GM18951 (cell line): ENCODE measurements around the gene SPATA2.

ENCODE experiments used
- POLR2A ChIP-seq: IDR thresholded peaks from 4 replicates; pipeline ENCODE4 v1.6.1; 2011; ENCODE audit warnings: mild to moderate bottlenecking; ENCODE audit not compliant: insufficient read length, insufficient read depth; ENCODE audit errors: extremely low read depth
- in situ Hi-C: fragments of 300-500 bp; cut with MboI; formaldehyde crosslinking; loops from one replicate; pipeline ENCODE4 v1.12.0; 2022; ENCODE audit warnings: low sequenced_read_pairs, mixed read lengths, inconsistent platforms; ENCODE audit not compliant: unreplicated experiment

Gene SPATA2

GRCh38 chr20:49889001-49889934 is 26.1 kb downstream of the SPATA2 start:
- in situ Hi-C loops: no loop called here
- no peak for TF ChIP-seq POLR2A

DNA sequence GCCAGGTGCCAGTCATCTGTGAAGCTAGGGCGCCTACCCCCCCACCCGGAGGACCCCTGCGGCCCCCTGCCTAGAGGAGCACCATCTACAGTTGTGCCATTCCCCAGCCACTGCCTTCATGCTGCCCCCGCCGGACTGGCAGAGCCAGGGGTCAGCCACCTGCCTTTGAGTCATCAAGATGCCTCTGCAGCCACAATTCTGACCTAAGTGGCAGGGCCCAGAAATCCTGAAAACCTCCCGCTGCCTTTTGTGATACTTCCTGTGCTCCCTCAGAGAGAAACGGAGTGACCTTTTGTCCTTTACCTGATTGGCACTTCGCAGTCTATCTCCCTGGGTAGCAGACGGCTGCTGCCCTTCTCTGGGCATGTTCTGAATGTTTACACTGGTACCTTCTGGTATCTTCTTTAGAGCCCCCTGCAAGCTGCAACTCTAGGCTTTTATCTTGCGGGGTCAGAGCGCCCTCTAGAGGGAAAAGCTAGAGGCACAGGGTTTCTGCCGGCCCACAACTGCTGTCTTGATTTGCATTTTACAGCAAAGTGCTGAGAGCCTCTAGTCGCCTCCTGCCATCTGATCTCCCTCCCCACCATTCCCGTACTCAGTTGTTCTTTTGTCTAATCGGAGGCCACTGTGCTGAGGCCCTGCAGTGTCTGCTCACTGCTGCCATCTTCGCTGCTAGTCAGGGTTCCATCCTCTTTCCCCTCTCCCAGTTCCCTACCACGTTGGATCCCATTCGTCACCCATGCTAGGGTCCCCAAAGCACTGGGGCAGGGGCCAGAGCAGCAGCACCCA is 26.9 kb downstream of the SPATA2 start:
- in situ Hi-C loops: no loop called here
- no peak for TF ChIP-seq POLR2A

DNA sequence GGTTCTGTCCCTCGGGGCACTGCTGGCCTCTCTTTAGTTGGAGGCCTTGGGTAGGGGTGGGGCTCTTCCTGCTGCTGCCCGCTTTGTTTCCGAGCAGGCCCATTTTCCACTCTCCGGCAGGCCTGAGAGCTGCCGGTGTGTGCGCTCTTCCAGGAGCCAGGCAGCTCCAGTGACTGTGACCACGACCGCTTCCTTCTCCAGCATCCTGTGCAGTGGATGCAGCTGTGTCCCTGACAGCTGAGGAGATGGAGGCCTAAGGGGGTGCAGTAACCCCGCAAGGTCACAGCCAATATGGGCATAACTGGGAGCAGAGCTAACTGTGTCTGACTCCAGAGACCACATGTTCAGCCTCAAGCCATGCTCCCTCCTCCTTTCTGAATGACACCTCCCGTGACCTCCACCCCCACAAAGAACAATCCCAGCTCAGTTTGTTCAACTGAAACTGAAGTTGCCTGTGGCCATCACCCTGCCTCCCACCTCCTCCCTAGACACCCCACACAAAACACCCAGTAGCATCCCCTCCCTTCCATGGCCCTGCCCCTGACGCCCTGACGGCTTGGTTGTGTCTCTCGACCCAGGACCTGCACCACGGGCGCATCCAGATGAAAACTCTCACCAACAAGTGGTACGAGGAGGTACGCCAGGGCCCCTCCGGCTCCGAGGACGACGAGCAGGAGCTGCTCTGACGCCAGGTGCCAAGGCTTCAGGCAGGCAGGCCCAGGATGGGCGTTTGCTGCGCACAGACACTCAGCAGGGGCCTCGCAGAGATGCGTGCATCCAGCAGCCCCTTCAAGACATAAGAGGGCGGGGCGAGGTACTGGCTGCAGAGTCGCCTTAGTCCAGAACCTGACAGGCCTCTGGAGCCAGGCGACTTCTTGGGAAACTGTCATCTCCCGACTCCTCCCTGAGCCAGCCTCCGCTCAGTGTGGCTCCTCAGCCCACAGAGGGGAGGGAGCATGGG is 27.8 kb downstream of the SPATA2 start:
- TF ChIP-seq POLR2A: no peak
- in situ Hi-C loops: no loop called here

- TF ChIP-seq POLR2A: no peak
- in situ Hi-C loops: no loop called here
Measured at GRCh38 chr20:49886571-49887213, 28.6 kb downstream of the SPATA2 start.

- in situ Hi-C loops: no loop called here
Measured at GRCh38 chr20:49885558-49886332, 29.6 kb downstream of the SPATA2 start.

GRCh38 chr20:49883246-49883802 is 32.0 kb downstream of the SPATA2 start:
- in situ Hi-C loops: no loop called here
- no peak for TF ChIP-seq POLR2A

More at GRCh38 chr20:49885558-49886332, 29.6 kb downstream of the SPATA2 start:
- no peak for TF ChIP-seq POLR2A

GRCh38 chr20:49882171-49882970 is 33.0 kb downstream of the SPATA2 start:
- no peak for TF ChIP-seq POLR2A
- in situ Hi-C loops: no loop called here

DNA sequence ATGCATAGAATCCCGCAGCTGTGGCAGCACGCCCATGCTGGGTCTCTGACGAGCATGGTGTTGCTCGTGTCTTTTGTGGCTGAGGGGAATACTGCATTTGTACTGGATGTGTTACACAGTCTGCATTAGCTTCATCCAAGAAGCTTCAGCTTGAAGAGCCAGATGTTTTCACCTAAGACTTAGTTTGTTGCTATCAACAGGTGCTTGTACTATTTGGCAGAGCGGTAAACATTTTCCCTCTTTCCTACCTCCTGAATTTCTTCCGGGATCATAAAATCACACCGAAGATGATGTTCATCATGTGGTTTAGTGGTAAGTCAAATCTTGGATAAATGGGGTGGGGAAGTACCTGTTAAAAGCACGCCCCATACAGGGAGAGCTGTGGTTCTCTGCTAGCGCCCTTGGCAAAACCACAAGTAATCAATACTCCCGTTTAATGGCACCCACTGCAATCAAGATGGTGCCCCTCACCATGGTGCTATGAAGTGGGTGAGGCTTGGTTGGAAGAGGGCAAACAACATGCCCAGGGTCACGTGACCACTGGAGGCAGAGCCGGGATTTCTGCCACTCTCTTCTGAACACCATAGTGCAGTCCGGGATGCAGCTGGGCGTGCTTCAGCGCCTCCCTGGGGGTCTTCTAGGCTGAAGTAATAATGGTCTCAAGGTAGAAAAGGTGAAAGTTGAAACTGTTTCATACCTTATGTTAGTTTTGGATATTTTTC is 34.4 kb downstream of the SPATA2 start:
- TF ChIP-seq POLR2A: no peak
- in situ Hi-C loops: no loop called here

GRCh38 chr20:49880177-49880576 is 35.2 kb downstream of the SPATA2 start:
- no peak for TF ChIP-seq POLR2A
- in situ Hi-C loops: no loop called here

DNA sequence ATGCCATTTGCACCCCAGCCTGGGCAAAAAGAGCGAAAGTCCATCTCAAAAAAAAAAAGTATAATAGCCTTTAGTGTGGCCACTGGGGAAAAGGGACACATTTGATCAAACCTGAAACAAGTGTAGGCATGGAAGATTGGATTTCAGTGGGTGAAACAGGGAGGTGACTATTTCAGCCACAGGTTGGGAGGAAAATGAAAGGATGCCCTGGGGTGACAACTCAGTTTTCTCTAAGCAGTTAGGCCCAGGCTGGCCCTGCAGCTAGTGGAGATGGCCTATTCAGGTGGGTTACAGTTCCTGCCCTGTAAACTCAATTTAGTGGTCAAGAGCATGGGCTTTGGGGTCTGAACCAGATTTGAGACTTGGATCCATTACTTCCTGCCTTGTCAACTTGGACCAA is 36.4 kb downstream of the SPATA2 start:
- in situ Hi-C loops: no loop called here
- TF ChIP-seq POLR2A: no peak

DNA sequence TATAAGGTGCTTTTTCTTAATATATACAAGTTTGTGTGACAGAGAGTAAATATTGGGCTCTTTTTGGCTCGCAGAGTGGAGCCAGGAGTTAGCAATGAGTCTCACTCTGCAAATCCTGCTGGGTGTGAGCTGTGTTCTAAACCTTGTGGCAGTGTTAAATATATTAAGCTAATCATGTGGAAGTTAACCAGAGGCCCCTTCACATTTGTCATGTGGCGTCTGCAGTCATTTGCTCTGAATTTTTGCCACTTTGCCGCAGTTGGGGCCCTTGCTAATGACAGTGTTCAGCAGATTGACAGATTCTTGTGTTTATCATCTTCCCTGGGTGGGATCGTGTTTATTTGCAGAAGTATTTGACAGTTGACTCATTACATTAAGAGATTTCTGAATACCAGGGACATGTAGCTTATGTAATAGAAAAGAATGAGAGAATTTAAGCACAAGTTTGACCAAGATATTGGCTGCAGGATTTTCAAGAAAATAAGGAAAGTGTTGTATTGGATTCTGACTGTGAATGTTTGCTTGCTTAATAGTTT is 37.9 kb downstream of the SPATA2 start:
- in situ Hi-C loops: no loop called here
- no peak for TF ChIP-seq POLR2A
